Ectodermal cell (in vitro differentiated cells): ENCODE data around the gene PGC.

Source experiments
- H3K27ac ChIP-seq: 2 replicates; pipeline ENCODE4 v1.7.0; 2013; ENCODE audit warnings: mild to moderate bottlenecking, low read depth, low read length; ENCODE audit not compliant: insufficient read depth, poor library complexity, severe bottlenecking
- H3K27me3 ChIP-seq: 2 replicates; pipeline ENCODE4 v1.7.0; 2013; ENCODE audit warnings: mild to moderate bottlenecking, low read length; ENCODE audit not compliant: insufficient read depth, control insufficient read depth, poor library complexity, severe bottlenecking
- H3K36me3 ChIP-seq: one replicate; pipeline ENCODE4 v1.7.0; 2013; ENCODE audit warnings: low read length; ENCODE audit not compliant: control insufficient read depth, insufficient read depth
- H3K4me1 ChIP-seq: one replicate; pipeline ENCODE4 v1.7.0; 2013; ENCODE audit warnings: low read length; ENCODE audit not compliant: control insufficient read depth, insufficient read depth
- H3K4me3 ChIP-seq: 2 replicates; pipeline ENCODE4 v1.7.0; 2013; ENCODE audit warnings: low read depth, low read length, control low read depth; ENCODE audit not compliant: insufficient read depth
- H3K9me3 ChIP-seq: 2 replicates; pipeline ENCODE4 v1.7.0; 2013; ENCODE audit warnings: mild to moderate bottlenecking, low read length, moderate library complexity; ENCODE audit not compliant: control insufficient read depth
- WGBS, 2 experiments: methylation state at CpG; one replicate each; pipeline ENCODE4 v1.1.7; 2013; ENCODE audit warnings: missing lambda C conversion rate in 2 of 2; 5-methylcytosine and 5-hydroxymethylcytosine counted together

Gene PGC

GRCh38 chr6:41729624-41730023 is 17.6 kb downstream of the PGC start:
- H3K9me3 ChIP-seq: no peaks in the 10 kb centered on the region
- no peaks in the 10 kb centered on the region for H3K4me1 ChIP-seq
- no peaks in the 10 kb centered on the region for H3K36me3 ChIP-seq
- WGBS, 2 experiments: 83 to 87% methylated on average over 7 of the region's 7 CpGs
- H3K27ac ChIP-seq: no peak overlapping the region
- H3K4me3 ChIP-seq: no peak overlapping the region
- peaks cover 23% of the 10 kb centered on the region for H3K27me3 ChIP-seq

GRCh38 chr6:41728954-41729353 is 18.2 kb downstream of the PGC start:
- 92 to 93% methylated on average over 7 of the region's 7 CpGs for WGBS, 2 experiments
- H3K4me1 ChIP-seq: no peaks in the 10 kb centered on the region
- H3K4me3 ChIP-seq: no peak overlapping the region
- H3K27ac ChIP-seq: no peak overlapping the region
- H3K36me3 ChIP-seq: no peaks in the 10 kb centered on the region
- no peaks in the 10 kb centered on the region for H3K9me3 ChIP-seq
- peaks cover 17% of the 10 kb centered on the region for H3K27me3 ChIP-seq

- Histone ChIP-seq H3K4me3 (no peak overlapping the region), H3K36me3 (no peaks in the 10 kb centered on the region), H3K4me1 (no peaks in the 10 kb centered on the region), H3K27ac (no peak overlapping the region), H3K9me3 (no peaks in the 10 kb centered on the region), H3K27me3 (peaks cover 10% of the 10 kb centered on the region)
- WGBS, 2 experiments: 85 to 88% methylated on average over 19 of the region's 19 CpGs
Observed at GRCh38 chr6:41728073-41728936, 18.9 kb downstream of the PGC start.

- Histone ChIP-seq H3K4me1 (no peaks in the 10 kb centered on the region), H3K27ac (no peak overlapping the region), H3K4me3 (no peak overlapping the region), H3K9me3 (no peaks in the 10 kb centered on the region), H3K36me3 (no peaks in the 10 kb centered on the region), H3K27me3 (peaks cover 4% of the 10 kb centered on the region)
- 92 to 94% methylated on average over 3 of the region's 3 CpGs for WGBS, 2 experiments
Observed at GRCh38 chr6:41727705-41728072, 19.5 kb downstream of the PGC start.

- Histone ChIP-seq H3K9me3 (no peaks in the 10 kb centered on the region), H3K27ac (no peak overlapping the region), H3K36me3 (no peaks in the 10 kb centered on the region), H3K27me3 (no peaks in the 10 kb centered on the region), H3K4me1 (no peaks in the 10 kb centered on the region), H3K4me3 (no peak overlapping the region)
- WGBS, 2 experiments: 94 to 98% methylated on average over 6 to 7 of the region's 7 CpGs
Observed at GRCh38 chr6:41726876-41727275, 20.3 kb downstream of the PGC start.

- Histone ChIP-seq H3K27me3 (no peaks in the 10 kb centered on the region), H3K27ac (no peak overlapping the region), H3K36me3 (no peaks in the 10 kb centered on the region), H3K4me3 (no peak overlapping the region), H3K9me3 (no peaks in the 10 kb centered on the region), H3K4me1 (no peaks in the 10 kb centered on the region)
- 87 to 90% methylated on average over 13 of the region's 13 CpGs for WGBS, 2 experiments
Observed at GRCh38 chr6:41724586-41725501, 22.4 kb downstream of the PGC start.

GRCh38 chr6:41724228-41724580 is 23.0 kb downstream of the PGC start:
- 92 to 96% methylated on average over 7 of the region's 7 CpGs for WGBS, 2 experiments
- Histone ChIP-seq H3K9me3 (no peaks in the 10 kb centered on the region), H3K4me1 (no peaks in the 10 kb centered on the region), H3K4me3 (no peak overlapping the region), H3K27ac (no peak overlapping the region), H3K27me3 (no peaks in the 10 kb centered on the region), H3K36me3 (no peaks in the 10 kb centered on the region)

- no peaks in the 10 kb centered on the region for H3K36me3 ChIP-seq
- no peak overlapping the region for H3K4me3 ChIP-seq
- WGBS, 2 experiments: 78 to 80% methylated on average over 21 of the region's 21 CpGs
- H3K27ac ChIP-seq: no peak overlapping the region
- H3K4me1 ChIP-seq: no peaks in the 10 kb centered on the region
- H3K27me3 ChIP-seq: no peaks in the 10 kb centered on the region
- H3K9me3 ChIP-seq: no peaks in the 10 kb centered on the region
Observed at GRCh38 chr6:41723530-41724227, 23.5 kb downstream of the PGC start.

- Histone ChIP-seq H3K4me1 (no peaks in the 10 kb centered on the region), H3K4me3 (no peak overlapping the region), H3K27me3 (no peaks in the 10 kb centered on the region), H3K36me3 (no peaks in the 10 kb centered on the region), H3K27ac (no peak overlapping the region), H3K9me3 (no peaks in the 10 kb centered on the region)
- 90 to 95% methylated on average over 8 of the region's 8 CpGs for WGBS, 2 experiments
Observed at GRCh38 chr6:41722969-41723529, 24.1 kb downstream of the PGC start.
